NCI-H2029 (cell line): ENCODE measurements around the gene MAN1A1.

Experiments used
- DNase-seq: peaks from one replicate; lab custom pipeline; 2025; lab: John Stamatoyannopoulos, UW

The MAN1A1 gene

GRCh38 chr6:119346450-119346849 lies 3.1 kb downstream of the MAN1A1 start:
- no peak for DNase-seq

- no peak for DNase-seq
Observed at GRCh38 chr6:119345114-119345513, 4.4 kb downstream of the MAN1A1 start.

- no peak for DNase-seq
Observed at GRCh38 chr6:119344306-119344705, 5.3 kb downstream of the MAN1A1 start.

- no peak for DNase-seq
Observed at GRCh38 chr6:119343573-119344146, 5.9 kb downstream of the MAN1A1 start.

- no peak for DNase-seq
Observed at GRCh38 chr6:119343167-119343566, 6.4 kb downstream of the MAN1A1 start.

GRCh38 chr6:119342430-119342829 lies 7.1 kb downstream of the MAN1A1 start:
- DNase-seq = no peak

- DNase-seq = no peak
Observed at GRCh38 chr6:119340796-119341487, 8.6 kb downstream of the MAN1A1 start.

GRCh38 chr6:119339941-119340456 lies 9.6 kb downstream of the MAN1A1 start:
- DNase-seq = no peak

GRCh38 chr6:119337762-119338161 lies 11.8 kb downstream of the MAN1A1 start:
- no peak for DNase-seq

- no peak for DNase-seq
Observed at GRCh38 chr6:119337252-119337651, 12.3 kb downstream of the MAN1A1 start.

GRCh38 chr6:119334535-119335264 lies 14.9 kb downstream of the MAN1A1 start:
- DNase-seq = no peak

- DNase-seq = peak; percentile 26
Observed at GRCh38 chr6:119333707-119334295, 15.8 kb downstream of the MAN1A1 start.

- no peak for DNase-seq
Observed at GRCh38 chr6:119333063-119333609, 16.4 kb downstream of the MAN1A1 start.

GRCh38 chr6:119331663-119332286 lies 17.8 kb downstream of the MAN1A1 start:
- DNase-seq = no peak

GRCh38 chr6:119330520-119331113 lies 18.9 kb downstream of the MAN1A1 start:
- DNase-seq = no peak

- DNase-seq = no peak
Observed at GRCh38 chr6:119329794-119330180, 19.8 kb downstream of the MAN1A1 start.

GRCh38 chr6:119328892-119329793 lies 20.4 kb downstream of the MAN1A1 start:
- peak; percentile 22 for DNase-seq

GRCh38 chr6:119328254-119328653 lies 21.3 kb downstream of the MAN1A1 start:
- no peak for DNase-seq

- DNase-seq = no peak
Observed at GRCh38 chr6:119327810-119328209, 21.8 kb downstream of the MAN1A1 start.

GRCh38 chr6:119326291-119327005 lies 23.1 kb downstream of the MAN1A1 start:
- DNase-seq = no peak
